ENCODE data around the gene MYOM1.
"Not testable (repeated sequence)": the region's sequence is repeated elsewhere in the genome, so short reads cannot be mapped to it uniquely, and the experiment has no call there.

The MYOM1 gene

DNA sequence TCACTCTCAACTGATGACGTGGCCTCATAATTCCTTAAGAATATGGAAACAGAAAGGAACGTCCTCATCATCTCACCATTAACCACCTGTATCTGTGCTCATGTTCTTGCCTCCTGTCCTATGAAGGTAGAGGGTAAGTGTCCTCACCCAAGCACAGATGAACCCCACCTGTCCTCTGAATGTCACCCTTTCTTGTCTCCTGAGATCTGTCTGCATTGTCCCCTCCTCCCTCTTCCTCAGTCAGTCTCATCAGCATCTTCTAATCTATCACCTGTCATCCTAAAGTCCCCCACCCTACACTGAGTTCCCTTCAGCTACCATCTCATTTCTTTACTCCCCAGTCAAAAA lies 167.4 kb downstream of the MYOM1 start:
- DNase-seq: no peak

DNA sequence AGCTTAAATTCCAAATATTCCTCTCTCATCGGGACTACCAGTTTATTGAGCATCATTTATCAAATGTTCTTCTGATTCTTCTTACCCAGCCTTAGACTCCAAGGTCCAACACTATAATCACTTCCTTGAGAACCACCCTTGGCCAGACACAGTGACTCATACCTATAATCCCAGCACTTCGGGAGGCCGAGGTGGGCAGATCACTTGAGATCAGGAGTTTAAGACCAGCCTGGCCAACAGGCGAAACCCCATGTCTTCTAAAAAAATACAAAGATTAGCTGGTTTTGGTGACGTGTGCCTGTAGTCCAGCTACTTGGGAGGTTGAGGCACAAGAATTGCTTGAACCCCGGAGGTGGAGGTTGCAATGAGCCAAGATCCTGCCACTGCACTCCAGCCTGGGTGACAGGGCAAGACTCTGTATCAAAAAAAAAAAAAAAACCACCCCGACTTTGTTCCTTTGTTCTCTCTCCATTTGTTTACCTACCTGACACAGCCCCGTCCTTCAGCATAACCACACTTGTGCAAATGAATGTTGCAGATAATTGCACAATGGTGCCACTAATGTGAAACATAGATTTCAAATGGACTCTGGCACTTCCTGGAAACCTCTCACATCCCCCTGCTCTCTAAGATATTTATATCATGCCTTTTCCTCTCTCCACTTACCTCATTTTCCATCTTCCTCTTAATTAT lies 167.9 kb downstream of the MYOM1 start:
- DNase-seq: no peak

DNA sequence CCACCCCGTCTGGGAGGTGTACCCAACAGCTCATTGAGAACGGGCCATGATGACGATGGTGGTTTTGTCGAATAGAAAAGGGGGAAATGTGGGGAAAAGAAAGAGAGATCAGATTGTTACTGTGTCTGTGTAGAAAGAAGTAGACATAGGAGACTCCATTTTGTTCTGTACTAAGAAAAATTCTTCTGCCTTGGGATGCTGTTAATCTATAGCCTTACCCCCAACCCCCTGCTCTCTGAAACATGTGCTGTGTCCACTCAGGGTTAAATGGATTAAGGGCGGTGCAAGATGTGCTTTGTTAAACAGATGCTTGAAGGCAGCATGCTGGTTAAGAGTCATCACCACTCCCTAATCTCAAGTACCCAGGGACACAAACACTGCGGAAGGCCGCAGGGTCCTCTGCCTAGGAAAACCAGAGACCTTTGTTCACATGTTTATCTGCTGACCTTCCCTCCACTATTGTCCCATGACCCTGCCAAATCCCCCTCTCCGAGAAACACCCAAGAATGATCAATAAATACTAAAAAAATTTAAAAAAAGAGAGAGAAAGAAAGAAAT lies 169.8 kb downstream of the MYOM1 start:
- DNase-seq: not testable (repeated sequence)

DNA sequence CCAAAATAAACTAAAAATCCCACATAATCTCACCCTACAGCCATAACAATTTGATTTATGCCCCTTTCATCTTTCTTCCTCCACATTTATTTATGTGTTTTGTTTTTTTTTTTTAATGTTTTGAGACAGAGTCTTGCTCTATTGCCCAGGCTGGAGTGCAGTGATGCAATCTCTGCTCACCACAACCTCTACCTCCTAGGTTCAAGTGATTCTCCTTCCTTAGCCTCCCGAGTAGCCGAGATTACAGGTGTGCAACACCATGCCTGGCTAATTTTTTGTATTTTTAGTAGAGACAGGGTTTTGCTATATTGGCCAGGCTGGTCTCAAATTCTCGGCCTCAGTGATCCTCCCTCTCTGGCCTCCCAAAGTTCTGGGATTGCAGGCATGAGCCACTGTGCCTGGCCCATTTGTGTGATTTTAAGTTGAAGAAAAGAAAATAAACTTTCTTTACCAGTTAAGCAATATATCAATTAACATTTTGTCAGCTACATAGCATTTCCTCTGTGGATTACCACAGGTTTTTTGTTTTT lies 170.9 kb downstream of the MYOM1 start:
- no peak for DNase-seq

DNA sequence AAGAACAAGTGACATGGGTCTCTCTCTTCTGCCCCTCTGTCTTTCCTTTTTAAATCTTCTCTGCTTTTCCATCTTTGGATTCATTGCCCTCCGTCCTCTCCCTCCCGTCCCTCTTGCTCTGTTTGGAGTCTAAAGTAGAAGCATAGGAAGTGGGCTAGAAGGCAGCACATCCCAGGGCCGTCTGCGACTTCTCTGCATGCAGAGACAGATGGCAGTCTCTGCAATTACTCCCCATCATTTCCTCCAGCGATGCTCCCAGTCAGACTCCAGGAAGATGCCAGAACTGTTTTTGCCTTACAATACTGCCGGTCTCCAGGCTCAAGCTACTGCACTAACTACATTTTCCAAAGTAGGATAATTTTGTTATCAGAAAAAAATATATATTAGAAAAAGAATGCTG lies 171.6 kb downstream of the MYOM1 start:
- DNase-seq: no peak

DNA sequence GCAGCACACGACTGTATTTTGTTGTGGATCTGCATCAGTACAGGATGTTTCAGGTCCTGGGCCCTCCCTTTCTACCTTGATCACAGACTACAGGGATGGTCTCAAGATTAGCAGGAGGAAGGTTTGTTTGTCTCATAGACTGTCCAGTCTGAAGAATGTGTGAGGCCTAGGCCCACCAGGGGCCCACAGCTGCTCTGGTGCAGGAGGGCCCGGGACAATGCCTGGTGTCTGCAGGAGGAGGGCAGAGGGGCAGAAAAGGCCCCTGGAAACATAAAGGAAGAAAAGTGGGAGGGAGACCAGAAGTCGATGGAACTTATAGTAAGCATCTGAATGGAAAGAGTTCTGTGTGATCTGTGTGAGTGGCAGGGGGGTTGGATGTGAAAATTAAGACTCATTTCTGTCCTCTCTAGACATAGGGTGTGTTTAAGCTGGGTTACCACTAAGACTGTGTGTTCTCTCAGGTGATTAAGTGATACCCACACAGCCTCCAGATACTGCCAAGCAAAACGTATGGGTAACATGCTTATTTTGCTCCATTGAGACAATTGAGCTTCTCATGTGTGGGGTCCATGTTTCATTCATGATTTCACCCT lies 173.5 kb downstream of the MYOM1 start:
- peak; percentile 48 for DNase-seq

DNA sequence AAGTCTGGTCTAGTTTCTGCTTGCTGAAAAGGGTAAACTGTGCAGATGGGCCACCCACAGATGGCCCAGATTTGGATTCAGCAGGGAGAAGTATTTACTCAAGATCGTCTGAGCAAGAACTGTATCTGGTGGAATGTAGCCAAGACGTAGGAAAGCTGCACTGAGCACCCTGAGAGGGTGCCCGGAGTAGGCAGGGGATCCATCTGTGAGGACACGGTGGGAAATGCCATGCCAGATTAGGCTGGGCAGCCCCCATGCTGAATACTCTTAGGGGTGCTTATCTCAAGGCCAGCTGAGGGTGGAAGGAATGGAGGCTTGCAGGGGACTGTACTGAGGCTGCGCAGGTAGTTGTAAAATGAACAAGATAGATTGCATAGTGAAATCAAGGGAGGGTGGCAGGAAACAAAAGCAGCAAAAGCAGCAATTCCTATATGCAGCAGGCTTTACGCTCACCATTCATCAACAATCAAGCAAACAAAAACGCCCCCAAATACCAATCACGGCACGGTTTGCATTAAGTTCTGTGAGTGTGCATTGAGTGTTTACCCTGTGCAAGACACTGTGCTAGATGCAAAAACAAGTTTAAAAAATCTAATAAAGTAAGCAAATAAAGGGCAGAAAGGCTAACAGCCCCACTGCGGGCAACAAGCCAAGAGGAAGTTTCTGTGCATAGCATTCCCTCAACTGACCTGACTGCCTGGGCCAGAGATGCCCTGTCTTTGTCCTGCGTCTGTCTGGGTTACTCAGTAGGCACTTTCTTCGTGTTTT lies 174.7 kb downstream of the MYOM1 start:
- no peak for DNase-seq

DNA sequence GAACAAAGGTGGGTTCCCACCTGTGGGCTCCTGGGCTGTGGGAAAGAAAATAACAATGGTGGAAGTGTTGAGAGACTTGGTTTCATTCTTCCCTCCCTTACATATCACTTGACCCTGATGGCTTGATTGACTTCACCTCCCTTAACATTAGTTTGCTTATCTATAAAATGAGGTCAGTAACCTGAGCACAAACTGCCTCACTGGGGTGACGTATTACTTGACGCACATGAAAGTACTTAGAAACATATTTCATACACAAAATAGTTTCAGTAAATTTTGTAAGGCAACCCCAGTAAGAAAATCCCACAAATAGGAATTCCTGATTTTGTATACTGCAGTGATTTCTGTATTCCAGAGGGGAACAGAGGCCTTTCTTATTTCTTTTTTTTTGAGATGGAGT lies 177.4 kb downstream of the MYOM1 start:
- DNase-seq: no peak

DNA sequence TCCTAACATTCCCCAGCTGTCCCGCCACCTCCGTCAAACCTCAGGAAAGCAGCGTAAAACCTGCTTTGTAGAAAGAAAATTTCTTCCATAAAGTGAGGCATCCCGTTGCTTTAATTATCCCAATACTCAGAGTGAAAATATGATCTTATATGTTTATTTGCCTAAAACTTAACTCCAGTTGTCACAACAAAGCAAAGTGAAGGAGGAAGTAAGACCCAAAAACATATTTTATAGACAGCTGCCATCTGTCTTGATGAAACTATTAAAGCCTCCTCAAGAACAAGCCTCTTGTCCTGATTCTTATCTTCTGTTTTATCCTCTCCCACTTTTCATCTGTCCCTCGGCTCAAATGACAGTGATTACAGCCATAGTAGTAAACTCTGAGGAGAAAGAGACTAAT lies 177.9 kb downstream of the MYOM1 start:
- no peak for DNase-seq

DNA sequence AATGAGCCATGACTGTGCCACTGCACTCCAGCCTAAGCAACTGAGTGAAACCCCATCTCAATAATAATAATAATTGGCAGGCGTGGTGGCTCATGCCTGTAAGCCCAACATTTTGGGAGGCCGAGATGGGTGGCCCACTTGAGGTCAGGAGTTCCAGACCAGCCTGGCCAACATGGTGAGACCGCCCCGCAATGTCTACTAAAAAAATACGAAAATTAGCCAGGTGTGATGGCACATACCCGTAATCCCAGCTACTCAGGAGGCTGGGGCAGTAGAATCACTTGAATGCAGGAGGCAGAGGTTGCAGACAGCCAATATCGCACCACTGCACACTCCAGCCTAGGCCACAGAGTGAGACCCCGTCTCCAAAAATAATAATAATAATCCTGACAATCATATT lies 178.9 kb downstream of the MYOM1 start:
- no peak for DNase-seq

DNA sequence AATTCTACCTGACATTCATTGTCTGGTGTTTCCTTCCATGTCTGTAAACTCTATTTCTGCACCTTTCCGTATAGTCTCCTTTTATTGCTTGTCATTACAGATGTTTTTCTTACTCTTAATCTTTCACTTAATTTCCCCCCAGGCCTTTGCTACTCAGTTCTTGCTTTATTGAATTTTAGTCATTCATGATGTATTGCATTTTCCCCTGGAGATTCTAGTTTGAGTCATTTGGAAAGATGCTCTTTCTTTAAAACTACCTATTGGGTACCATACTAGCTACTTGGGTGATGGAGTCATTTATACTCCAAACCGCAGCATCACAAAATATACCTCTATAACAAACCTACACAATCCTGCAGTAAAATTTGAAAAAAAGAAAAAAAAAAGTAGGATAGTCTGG lies 179.6 kb downstream of the MYOM1 start:
- DNase-seq: no peak

DNA sequence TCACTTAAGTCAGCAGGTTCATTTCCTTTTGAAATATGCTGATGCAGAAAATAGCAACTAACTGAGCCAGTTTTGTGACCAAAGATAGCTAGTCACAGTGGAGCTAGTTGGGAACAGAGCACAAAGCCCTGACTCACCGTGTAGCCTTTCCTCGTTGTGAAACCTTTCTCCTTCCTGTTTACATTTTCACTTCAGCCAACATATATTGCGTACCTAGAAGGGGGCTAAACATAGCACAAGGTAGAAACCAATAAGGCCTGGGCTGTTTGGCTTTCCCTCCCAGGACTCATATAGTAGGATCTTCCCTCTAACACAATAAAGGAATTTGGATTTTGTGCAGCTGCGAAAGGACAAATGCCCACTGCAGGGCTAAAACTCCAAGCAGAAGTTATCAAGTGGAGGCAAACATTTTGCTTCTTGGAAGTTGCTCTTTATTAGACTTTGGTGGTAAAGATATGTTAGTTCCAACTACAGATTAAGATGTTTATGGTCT lies 182.3 kb downstream of the MYOM1 start:
- DNase-seq: no peak

DNA sequence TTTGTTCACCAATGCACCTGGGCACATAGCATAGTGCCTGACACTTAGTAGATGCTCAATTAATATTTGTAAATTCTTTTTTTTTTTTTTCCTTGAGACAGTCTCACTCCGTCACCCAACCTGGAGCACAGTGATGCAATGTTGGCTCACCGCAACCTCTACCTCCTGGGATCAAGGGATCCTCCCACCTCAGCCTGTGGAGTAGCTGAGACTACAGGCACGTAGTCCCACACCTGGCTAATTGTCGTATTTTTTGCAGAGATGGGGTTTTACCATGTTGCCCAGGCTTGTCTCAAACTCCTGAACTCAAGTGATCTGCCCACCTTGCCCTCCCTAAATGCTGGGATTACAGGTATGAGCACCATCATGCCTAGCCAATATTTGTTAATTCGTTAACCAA lies 183.7 kb downstream of the MYOM1 start:
- no peak for DNase-seq

DNA sequence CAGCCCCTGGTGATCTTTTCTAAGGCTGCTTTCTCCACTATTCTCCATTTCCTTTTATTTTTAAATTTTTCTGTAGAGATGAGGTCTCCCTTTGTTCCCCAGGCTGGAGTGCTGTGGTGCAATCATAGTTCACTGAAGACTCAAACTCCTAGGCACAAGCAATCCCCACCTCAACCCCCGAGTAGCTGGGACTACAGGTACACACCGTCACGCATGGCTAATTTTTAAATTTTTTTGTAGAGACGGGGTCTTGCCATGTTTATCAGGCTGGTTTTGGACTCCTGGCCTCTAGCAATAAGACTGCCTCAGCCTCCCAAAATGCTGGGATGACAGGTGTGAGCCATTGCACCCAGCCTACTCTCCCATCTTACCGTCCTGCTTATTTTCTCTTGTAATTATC lies 184.1 kb downstream of the MYOM1 start:
- no peak for DNase-seq

DNA sequence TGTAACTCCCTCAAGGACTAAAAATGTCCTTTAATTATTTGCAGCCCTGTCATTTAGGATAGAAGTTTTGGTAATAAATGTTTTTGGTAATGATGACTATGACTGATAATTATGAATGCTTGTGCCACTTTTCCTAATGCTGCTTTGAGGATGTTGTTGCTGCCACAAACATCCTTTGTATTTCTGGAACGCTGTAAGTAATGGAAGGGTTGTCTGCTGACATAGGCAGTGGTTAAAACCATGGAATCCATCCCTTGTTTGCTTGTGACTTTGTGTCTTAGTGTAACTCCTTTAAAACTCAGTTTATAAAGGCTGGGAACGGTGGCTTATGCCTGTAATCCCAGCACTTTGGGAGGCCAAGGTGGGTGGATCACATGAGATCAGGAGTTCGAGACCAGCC lies 187.0 kb downstream of the MYOM1 start:
- DNase-seq: no peak

DNA sequence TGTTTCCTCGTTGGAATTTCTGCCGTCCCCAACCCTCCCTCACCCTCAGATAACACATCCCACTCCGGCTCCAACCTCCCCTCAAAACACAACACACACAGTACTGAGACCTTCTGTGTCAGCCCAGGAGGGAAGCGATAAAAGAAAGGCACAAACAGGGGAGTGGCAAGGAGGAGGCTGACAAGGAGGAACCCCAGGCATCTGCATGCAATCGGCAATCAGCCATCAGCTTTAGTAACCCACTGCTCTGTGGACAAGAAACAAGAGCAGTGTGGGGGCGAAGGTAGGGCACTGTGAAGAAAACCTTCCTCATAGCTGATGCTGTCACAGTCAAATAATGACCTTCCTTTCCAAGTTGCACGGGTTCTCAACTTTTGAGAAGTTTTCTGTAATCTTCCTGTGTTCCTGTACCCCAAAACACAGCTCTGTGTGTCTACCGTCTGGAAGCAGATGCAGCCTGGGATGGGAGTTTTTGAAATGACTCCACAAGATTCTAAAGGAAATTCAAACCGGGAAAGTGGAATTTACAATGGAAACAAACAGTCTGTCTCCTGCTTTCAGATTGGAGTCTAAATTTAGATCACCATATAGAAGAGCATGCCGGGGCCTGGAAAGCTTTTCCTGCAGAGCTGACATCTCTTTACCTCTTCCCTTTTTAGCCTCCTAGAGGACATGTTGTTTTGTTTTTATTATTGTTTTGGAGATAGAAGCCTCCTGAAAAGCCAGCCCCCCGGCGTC lies 190.4 kb downstream of the MYOM1 start:
- DNase-seq: no peak

DNA sequence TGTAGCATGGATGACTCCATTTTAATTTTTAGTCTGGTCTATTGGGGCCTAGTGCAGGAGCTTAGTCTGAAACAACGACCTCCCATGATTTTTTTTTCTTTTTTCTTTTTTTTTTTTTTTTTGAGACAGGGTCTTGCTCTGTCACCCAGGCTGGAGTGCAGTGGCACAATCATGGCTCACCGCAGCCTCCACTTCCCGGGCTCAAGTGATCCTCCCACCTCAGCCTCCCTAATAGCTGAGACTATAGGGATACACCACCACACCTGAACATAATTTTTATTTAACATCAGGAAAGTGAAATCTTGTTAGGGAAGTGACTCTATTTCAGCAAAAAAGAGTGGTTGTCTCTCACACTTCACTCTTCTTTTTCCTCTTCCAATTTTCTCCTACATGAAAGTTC lies 191.7 kb downstream of the MYOM1 start:
- not testable (repeated sequence) for DNase-seq

DNA sequence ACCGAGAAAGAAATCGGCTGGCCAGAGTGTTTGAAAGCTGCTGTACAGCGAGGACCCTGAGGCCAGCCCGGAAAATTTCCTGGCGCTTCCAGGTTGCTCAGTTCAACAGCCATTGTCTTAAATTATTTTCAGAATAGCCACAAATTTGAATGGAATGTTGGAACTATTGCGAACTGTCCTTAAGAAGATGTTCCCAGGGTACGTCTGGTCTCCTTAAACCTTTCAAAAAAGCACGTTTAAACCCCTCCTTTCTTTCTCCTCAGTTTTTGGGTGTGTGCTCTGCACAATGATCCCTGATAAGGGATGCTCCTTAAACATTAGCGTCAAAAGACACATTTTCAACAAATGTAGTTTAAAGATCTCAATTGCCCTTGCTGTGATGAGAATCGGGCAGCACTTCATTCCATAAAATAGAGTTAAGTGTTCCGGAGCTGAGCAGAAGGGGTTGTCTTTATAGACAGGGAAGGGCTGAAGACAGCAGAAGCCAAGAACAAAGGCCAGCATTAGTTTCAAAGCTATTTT lies 192.3 kb downstream of the MYOM1 start:
- DNase-seq: no peak

DNA sequence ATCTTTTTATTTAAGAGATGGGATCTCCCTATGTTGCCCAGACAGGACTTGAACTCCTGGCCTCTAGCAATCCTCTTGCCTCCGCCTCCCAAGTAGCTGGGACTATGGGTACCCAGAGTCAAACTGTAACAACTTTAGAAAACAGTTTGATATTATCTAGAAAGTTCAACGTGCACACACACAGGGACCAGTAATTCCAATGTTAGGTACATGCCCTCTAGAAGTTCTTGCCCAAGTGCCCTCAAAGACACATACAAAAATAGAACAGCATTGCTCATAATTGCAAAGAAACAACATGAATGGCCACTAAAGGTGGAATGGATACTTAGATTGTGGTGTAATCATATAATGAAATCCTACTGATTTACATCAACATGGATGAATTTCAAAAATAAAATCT lies 194.2 kb downstream of the MYOM1 start:
- DNase-seq: no peak

DNA sequence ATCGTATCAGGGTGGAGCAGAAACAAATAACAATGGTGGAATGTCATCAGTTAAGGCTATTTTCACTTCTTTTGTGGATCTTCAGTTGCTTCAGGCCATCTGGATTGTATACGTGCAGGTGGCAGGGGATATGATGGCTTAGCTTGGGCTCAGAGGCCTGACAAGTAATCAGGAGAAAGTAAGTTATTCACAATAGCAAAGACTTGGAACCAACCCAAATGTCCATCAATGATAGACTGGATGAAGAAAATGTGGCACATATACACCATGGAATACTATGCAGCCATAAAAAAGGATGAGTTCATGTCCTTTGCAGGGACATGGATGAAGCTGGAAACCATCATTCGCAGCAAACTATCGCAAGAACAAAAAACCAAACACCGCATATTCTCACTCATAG lies 196.2 kb downstream of the MYOM1 start:
- not testable (repeated sequence) for DNase-seq

All from activated CD4-positive, alpha-beta T cell treated with anti-CD3 and anti-CD28 coated beads for 48 hours (primary cell).